ENCODE measurements around the gene PHACTR3. TPM values are rescaled to one million over a fixed set of nuclear protein-coding genes. Genes with fewer than 3 reads are reported as not detected.

PHACTR3 gene
- total RNA-seq, 1 experiment from 2014 or later, result not detected

GRCh38 chr20:59627298-59627697 lies 23.0 kb downstream of the PHACTR3 start:
- DNase-seq (ENCODE audit: low read depth, low spot score) (no peak), ATAC-seq (no peak)
- H3K36me3 ChIP-seq (ENCODE audit: control insufficient read depth in 1 of 2, insufficient read depth in 2 of 2, low read length in 2 of 2), result no peaks in the 10 kb centered on the region
- H3K4me2 ChIP-seq (ENCODE audit: low read length), result no peak overlapping the region
- H3K9me2 ChIP-seq (ENCODE audit: insufficient read depth), result no peaks in the 10 kb centered on the region
- BruUV-seq (replicated peaks), result no TSS peak
- ChIA-PET POLR2A (no interaction called here), RAD21 (ENCODE audit: low non-redundant PET in 1 of 2, low total read pairs in 2 of 2, uncharacterized antibody in 2 of 2, unreplicated experiment in 2 of 2) (no interaction called here), CTCF (no interaction called here)
- intact Hi-C loops (cut with micrococcal nuclease), result no loop called here
- H3K27ac ChIP-seq (ENCODE audit: low read depth, low read length), result no peak overlapping the region
- no peak for TF ChIP-seq POLR2AphosphoS5 (IDR thresholded peaks at IDR 0.05; ENCODE audit: low read depth, low read length)
- TF ChIP-seq EGR1 (IDR thresholded peaks at IDR 0.05; ENCODE audit: low read depth), result no peak
- TF ChIP-seq ZBTB33 (IDR thresholded peaks at IDR 0.05; ENCODE audit: extremely low read depth, insufficient replicate concordance, low read length), result no peak
- no peak for TF ChIP-seq ATF3 (IDR thresholded peaks at IDR 0.05)
- no peak for TF ChIP-seq CBX3 (IDR thresholded peaks at IDR 0.05; ENCODE audit: low read depth)
- TF ChIP-seq ZNF274 (IDR thresholded peaks at IDR 0.05; ENCODE audit: low read depth, low read length), result no peak
- no peak for TF ChIP-seq ZFX (IDR thresholded peaks at IDR 0.05)
- TF ChIP-seq REST (IDR thresholded peaks at IDR 0.05; ENCODE audit: low read depth), result no peak
- no peak overlapping the region for H3K9ac ChIP-seq (ENCODE audit: low read length)
- no peaks in the 10 kb centered on the region for H3K79me2 ChIP-seq (ENCODE audit: insufficient read depth, low read length)
- H3K27me3 ChIP-seq (ENCODE audit: insufficient read depth, low read length), result peaks cover 43% of the 10 kb centered on the region
- no peaks in the 10 kb centered on the region for H4K20me1 ChIP-seq (ENCODE audit: insufficient read depth)
- H3K4me3 ChIP-seq (replicated peaks in 1 of 2; ENCODE audit: low read depth in 1 of 2, low read length in 2 of 2), result no peak overlapping the region
- H3K4me1 ChIP-seq (ENCODE audit: control insufficient read depth in 1 of 2, insufficient read depth in 2 of 2, low read length in 2 of 2), result no peaks in the 10 kb centered on the region
- no peaks in the 10 kb centered on the region for H3K9me3 ChIP-seq (ENCODE audit: control insufficient read depth in 1 of 2, insufficient read depth in 1 of 2, low read depth in 1 of 2, low read length in 2 of 2)
- no peak overlapping the region for H2AFZ ChIP-seq (ENCODE audit: low read depth, low read length, poor library complexity, severe bottlenecking)

Data from HCT116 (cell line).